D341Med (cell line): ENCODE results near the gene ANKS1B.

Experiments used
- DNase-seq: peaks from one replicate; pipeline ENCODE4 v3.0.0; 2012; ENCODE audit warnings: low spot score

Gene ANKS1B

DNA sequence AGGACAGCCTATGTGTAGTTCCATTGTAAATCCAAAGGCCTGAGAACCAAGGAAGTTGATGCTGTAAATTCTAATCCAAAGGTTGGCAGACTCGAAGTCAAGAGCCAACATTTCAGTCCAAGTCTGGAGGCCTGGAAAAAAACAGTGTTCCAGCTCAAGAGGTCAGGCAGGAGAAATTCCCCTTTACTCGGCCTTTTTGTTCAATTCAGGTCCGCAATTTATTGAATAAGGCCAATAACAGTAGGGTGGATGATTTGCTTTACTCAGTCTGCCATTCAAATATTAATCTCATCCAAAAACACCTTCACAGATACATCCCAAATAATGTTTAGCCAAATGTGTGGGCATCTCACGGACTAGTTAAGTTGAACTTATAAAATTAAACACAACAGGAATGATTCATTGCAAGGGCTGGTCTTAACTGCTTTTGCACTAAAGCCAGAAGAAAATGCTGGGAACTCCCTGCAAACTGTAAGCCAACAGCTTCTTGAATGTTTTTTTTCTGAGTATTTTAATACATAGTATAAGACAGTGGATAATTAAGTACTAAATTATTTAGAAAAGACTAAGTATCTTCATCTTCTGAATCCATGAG lies 534.6 kb downstream of the ANKS1B start:
- no peak for DNase-seq

DNA sequence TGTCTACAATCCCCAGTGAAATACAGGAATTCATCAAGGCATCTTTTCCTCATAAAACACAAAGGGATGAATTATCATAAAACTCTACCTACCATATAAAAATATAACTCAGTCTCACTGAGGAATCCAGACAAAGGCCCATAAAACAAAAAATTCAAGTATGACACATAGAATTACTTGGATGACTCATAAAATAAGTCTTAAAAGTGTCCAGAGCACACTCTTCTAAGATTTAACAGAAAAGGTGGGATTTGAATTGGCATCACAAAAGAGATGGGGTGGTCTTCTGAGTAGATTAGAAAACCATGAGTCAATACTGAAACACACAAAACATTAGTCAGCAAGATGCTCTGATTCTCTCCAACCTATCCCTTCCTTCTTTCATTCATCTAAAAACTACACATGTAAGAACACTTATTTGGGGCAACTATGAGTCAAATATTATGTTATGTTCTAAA lies 539.8 kb downstream of the ANKS1B start:
- no peak for DNase-seq

DNA sequence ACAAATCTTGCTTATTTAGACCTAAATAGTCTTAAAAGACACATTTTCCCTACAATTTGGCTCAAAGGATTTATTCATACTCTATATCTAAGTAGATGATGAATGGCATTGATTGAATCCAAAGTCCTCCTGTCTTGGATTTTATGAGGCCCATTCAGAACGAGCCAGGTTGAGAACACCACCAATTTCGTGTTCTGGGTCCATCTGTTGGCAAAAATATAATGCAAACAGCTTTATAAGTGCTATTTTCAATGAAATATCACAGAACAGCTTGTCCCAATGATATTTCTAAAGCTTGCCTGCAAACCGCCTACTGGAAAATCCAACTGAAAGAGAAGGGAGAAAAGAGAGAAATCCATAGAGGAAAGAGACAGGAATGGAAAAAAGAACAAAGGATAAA lies 542.0 kb downstream of the ANKS1B start:
- no peak for DNase-seq

DNA sequence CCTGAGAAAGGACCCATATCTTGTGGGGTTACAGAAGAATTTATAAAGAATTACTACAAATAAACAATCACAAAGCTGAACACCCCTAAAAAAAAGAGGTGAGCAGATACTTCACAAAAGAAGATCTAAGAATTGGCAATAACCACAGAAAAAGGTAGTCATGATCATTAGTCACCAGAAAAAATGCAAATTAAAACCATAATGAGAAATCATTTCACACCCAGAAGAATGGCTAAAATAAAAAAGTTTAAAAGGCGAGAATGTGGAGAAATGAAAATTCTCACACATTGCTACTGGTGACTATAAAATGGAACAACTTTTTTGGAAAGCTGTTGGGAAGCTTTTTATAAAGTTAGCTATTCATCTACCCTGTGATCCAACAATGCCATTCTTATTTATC lies 545.3 kb downstream of the ANKS1B start:
- no peak for DNase-seq

DNA sequence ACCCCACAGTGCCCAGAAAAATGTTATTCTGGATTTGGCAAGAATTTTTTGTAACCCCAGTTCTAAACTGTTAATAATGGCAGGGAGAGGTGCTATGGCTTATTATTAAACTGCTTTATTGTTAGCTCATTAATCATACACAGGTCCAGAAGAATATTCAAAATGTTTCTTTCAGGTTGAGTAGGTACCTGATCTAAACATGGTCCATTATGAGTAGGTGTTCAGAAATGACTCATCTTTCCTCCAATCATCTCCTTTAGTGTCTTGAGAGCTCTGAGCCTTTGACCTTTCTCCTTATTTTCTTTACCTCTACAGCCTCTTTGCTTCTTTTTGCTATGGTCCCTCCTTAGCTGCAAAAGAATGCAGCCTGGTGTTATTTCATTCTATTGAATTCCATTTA lies 548.2 kb downstream of the ANKS1B start:
- DNase-seq = no peak

DNA sequence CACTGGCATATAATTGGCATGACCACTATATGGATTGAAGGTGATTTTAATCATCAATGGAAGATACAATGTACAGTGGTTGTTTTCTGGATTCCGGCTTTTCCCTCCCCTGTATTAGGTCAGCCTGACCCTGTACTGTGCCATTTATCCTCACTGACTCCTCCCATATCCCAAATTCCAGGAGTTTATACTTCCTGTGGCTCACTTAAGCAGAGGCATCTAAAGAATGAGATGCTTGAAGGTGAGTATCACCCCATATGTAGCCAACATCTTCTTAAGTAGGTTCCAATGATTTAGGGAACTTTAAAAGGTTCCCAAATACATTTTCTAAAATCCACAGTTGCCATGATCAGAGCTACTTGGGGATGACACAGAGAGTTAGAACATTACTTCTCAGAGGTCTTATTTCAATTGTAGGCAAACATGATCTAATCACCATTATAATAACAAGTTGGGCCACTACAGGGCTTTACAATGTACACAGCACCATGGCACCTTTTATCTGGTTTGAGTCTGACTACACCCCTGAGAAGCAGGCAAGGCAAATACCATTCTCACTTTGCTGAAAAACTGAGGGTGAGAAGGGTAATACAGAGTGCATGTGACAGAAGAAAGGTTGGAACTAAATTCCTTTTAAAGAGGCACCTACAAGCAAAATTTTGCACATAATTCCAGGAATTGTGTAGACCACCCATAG lies 549.5 kb downstream of the ANKS1B start:
- no peak for DNase-seq

DNA sequence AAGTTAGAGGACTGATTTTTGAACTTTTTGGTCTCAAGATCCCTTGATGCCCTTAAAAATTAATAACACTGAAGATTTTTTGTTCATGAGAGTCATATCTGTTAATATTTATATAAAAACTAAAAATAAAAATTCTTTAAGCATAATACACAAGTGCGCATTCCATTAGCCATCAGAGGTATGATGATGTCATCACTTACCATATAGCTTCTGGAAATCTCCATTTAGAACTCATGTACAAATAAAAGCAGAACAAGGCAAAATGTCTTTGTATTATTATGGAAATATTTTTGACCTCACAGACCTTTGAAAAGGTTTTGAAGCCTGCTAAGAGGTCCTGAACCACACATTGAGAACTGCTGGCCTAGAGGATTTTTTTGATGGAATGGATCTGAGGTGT lies 551.6 kb downstream of the ANKS1B start:
- DNase-seq = no peak

DNA sequence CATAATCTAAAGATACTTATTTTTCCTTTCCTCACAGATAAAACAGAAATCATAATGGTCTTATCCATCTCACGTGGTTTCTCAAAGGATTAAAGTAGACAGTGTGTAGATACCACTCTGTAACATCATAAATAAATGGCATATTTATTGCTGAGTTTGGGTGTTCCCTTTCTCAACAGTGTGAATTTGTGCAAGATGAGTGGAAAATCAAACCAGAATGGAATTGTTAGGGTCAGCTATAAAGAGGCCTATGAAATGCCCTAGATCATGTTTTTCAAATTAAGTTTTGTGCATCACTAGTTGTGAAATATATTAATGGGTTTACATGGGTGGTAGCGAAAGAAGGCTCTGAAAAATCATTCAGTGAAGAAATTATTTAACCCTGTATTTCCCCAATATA lies 553.5 kb downstream of the ANKS1B start:
- DNase-seq = no peak

DNA sequence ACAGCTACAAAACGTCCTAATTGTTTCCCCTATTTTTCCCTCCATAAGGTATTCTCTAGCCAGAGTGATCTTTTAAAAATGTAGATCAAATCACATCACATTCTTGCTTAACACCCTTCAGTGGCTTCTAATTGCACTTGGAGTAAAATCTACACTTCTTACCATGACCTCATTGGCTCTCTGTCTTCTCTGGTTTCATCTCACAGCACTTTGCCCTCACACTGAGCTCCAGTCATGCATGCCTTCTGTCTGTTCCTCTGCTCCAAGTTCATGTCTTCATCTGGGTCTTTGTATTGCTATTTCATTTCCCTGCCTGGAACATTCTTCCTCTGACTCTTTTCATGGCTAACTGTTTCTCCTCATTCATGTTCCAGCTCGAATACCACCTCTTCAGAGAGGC lies 557.6 kb downstream of the ANKS1B start:
- no peak for DNase-seq

DNA sequence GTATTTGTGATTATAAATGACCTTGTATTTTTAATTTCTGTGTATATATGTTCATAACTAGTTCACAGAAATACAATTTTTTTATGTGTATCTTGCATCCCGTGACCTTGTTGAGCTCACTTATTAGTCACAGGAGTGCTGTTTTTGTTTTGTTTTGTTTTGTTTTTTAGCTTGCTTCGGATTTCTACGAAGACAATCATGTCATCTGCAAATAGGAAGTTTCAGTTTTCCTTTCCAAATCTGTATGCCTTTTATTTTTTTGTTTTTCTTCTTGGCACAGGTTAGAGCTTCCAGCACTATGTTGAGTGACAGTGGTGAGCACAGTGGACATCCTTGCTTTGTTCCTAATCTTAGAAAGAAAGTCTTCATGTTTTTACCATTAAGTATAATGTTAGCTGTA lies 566.4 kb downstream of the ANKS1B start:
- DNase-seq = no peak

DNA sequence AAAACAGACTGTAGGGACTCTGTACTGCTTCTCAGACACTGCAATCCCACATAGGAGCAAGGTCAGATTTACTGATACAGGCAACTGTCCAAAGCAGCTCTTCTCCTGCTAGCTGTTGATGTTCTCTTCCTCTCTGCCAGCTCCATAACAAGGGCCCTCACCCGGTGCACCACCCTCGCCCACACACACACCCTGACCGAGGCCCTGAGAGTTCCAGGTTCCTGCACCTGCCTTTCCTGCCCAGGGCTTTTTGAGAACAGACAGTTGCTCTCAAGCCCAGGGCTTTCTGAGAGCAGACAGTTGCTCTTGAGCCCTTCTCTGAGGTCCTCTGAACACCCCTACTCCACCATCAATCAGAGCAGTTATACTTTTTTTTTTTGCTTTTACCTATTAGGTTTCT lies 571.0 kb downstream of the ANKS1B start:
- no peak for DNase-seq

DNA sequence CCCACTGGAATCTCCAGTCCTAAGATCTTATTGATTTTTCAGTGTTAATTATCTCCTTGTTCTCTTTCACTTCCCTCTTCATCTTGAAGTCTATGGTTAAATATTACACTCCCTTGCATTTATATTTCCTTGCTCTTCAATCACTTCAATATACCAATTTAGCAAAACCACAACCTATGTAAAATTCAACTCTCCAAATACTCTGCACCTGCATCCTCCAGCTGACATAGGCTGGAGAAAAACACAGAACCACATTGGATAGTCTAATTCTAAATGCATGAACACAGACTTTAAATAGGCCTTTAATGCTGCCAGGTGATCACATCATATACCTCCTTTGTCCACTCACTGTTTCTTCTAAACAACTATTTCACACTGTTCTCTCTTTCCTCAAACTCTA lies 591.0 kb downstream of the ANKS1B start:
- DNase-seq = no peak

DNA sequence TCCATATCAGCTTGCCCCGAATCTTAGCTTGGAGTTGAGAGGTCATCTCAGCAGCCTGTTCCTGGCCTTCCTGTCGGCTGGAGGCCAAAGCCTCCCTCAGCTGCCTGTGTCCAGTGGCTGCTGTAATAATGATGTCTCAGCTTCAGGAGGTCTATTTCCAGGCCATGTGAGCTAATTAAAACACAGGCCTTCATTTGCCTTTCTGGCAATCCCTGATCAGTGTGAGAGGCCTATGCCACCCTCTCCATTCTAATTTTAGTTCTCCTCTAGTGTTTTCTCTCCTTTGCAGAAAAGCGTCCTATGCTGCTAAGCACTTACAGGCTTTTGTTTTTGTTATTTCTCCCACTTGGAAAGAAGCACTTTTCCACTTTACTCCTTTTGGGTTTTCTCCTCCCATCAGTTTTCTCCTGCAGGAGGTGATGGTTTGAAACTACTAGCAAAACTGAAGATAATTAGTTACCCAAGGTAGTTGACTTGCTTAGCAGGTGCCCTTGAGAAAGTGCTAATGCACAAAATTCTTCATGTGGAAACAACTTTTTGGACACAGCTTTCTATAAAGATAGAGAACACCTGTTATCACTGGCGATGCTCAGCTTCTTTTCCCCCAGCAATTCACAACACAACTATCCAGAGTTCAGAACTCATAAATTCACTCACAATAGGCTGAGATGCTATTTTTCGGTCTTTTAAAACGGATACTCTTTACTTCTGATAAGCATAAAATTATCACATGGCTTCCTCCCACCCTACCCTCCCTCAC lies 592.5 kb downstream of the ANKS1B start:
- no peak for DNase-seq

DNA sequence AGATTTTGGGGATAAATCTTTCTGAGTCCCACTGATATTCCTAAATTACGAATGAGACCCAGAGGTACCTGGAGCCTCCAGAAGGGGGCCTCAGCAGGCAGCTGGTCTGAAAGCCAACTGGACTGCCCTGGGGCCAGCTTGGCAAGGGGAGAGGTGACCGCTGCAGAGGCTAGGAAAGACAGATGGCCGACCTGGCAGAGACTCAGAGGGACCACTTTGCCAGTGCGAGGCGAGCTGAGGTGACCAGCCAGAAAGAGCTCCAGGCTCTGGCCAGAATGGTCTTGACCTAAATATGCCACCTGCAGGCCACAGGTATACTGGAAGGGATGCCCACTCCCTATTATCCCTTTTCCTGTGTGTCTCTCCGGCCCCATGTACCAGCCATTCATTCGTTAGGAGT lies 594.0 kb downstream of the ANKS1B start:
- DNase-seq = peak; percentile 55

DNA sequence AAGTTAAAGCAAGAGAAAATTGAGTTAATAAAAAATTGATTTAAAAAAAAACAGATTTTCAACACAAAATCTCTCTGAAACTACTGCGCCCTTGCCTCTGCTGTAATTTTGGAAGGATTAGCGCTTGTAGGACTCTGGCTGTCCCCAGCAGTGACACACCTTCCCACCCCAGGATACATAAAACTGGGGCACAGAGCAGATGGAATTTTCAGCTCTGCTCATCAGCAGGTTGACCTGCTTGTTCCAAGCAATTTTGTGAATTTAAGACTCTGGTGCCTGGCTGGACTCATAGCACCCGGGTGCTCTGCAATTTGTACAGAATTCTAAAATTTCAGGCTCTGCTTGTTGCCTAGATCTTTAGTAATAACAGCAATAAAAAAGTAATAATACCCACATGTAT lies 595.0 kb downstream of the ANKS1B start:
- no peak for DNase-seq

DNA sequence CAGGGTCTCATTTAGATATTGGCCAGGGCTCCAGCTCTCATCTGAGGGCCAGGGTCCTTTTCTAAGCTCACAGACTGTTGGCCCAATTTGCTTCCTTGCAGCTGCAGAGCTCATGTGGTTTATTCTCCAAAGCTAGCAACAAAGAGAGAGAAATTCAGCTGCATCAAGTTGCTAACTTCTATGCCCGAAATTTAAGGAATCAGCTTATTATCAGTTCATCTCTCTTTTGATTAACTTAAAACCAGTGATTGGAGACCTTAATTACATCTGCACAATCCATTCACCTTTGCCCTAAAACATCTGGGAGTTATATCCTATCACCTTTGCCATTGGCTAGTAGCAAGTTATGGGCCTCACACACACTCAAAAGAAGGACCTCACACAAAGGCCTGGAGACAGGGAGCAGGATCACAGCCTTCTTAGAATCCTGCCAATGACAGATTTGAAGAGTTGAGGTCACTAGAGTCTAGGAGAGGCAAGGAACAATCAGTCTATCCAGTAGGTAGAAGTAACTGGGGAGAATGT lies 596.0 kb downstream of the ANKS1B start:
- no peak for DNase-seq

DNA sequence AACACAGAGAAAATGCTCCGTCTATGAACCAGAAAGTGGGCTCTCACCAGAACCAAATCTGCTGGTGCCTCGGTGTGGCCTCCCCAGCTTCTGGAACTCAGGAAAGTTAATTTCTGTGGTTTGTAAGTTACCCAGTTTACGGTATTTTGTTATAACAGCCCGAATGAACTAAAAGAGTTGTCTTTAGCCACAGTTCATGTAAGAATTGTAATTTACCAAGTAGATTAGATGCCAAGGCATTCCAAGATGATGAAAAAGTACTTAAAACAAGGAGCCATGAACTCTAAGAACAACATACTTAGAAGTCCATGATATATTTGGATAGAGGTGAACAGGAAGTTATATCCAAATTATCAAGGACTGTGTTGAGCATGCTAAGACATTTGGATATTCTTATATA lies 597.1 kb downstream of the ANKS1B start:
- DNase-seq = no peak

DNA sequence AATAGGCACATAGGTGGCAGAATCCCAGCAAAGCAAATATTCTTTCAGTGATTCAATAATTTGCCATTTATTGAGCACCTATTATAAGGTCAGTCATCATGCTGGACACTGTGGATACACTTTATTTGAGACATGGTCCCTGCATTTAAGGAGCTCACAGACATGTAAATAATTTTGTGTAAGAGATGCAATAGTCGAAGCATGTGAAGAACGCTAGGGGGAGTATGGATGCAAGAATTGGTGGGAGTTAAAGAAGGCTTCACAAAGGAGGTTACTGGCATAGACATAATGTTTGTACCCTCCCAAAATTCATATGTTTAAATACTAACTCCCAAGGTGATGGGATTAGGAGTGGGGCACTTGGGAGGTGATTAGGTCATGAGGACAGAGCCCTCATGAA lies 597.8 kb downstream of the ANKS1B start:
- peak; percentile 43 for DNase-seq

DNA sequence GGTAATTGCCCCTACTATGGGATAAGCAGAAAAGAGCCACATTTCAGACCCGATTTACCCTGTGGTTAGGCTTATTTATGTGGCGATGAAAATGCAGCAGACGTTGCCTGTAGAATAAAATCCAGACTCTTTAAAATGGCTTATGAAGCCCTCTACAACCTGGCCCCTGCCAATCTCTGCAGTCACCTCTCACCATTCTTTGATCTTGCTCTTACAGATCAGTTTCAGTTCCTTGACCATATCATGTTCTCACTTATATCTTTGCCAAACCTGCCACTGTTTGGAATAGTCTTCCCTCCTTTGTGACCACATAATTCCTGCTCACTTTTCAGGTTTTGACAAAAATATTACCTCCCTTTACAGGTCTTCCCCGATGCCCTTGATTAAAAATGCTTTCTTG lies 601.5 kb downstream of the ANKS1B start:
- DNase-seq = no peak

DNA sequence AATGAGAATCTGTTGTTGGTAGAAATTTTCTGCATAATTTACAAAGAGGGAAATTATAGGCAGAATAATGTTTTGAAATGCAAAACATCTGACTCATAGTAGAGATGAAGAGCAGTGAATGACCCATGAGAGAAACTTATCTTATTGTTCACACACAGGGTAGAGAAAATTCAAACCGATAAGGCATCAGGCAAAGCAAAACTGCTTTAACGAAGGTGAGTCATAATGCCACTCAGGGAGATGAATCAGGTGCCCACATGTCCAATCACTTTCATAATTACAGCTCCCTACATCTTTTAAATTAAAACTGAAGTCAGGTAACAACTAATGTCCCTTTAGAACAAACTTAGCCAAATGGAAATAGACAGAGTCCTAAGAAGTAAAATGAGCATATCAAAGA lies 602.7 kb downstream of the ANKS1B start:
- no peak for DNase-seq

DNA sequence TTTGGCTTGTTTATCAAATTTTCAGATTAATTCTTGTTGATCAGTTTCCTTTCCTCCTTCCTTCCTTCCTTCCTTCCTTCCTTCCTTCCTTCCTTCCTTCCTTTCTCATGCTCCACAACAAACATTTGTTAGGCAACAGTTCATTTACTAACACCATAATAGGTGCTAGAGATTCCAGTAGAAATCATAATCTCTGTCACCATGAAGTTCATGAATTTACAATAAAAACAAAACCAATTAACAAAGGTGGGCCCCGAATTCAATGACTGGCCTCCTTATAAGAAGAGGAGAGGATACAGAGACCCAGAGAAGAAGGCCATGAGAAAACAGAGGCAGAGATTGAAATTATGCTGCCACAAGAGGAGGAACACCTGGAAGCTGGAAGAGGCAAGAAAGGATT lies 604.0 kb downstream of the ANKS1B start:
- no peak for DNase-seq

DNA sequence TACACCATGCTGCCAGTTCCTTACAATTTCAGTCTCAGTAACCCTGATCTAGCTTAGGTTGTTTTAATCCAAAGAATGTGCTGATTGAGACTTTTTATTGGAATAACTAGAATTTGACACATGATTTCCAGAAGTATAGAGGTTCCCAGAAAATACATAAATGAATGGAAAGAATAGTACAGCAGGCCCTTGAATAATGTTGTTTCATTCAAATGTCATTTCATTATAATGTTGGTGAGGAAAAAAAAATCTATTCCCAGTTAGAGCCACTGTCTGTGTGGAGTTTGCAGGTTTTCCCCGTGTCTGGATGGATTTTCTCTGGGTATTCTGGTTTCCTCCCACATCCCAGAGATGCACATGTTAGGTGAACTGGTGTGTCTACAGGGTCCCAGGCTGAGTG lies 610.7 kb downstream of the ANKS1B start:
- no peak for DNase-seq

DNA sequence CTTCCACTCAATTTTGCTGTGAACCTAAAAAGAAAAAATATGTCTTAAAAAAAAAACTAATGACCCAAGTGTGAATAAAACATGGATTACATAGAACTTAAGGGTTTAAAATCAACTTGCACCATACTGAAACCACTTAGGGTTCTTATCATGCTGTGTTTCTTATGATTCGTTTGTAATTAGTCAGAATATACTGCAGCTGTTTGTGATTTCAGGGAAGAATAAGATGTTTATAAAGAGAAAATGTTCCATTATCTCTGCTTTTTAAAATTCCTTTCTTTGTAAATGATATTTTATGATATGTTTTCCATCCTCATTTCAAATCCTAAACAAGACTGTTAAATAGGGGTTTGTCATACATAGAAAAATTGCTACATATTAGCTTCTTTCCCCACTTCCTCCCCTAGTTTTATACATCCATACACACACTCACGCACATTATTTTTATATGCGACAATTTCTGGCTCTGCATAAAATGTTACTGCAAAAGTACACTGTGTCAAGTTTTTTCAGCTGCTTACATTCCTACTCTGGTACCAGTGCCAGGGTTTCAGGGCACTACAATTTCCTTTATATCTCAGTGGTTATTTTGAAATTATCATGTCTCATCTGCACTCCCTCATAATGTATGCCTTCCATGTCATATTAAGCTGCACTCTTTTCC lies 612.3 kb downstream of the ANKS1B start:
- DNase-seq = no peak
